SK-N-MC (cell line): ENCODE data around the gene GABRG3.

Experiments
- EZH2 ChIP-seq: fragments of 200-600 bp; sonication (generic); IDR thresholded peaks from one replicate; pipeline ENCODE4 v1.6.1; 2017; ENCODE audit warnings: antibody characterized with exemption
- POLR2AphosphoS5 ChIP-seq: IDR thresholded peaks from 2 replicates; pipeline ENCODE4 v1.6.1; 2012; ENCODE audit warnings: mild to moderate bottlenecking, low read depth, low read length, borderline replicate concordance

GRCh38 chr15:26996250-26996649 is 25.3 kb downstream of the GABRG3 start:
- TF ChIP-seq POLR2AphosphoS5, result no peak
- no peak for TF ChIP-seq EZH2
